Measurements from ENCODE around the gene INHBE. TPM values are rescaled to one million over a fixed set of nuclear protein-coding genes. Genes with fewer than 3 reads are reported as not detected.

The INHBE gene
- total RNA-seq, 1 experiment from 2014 or later = 0.59 TPM

DNA sequence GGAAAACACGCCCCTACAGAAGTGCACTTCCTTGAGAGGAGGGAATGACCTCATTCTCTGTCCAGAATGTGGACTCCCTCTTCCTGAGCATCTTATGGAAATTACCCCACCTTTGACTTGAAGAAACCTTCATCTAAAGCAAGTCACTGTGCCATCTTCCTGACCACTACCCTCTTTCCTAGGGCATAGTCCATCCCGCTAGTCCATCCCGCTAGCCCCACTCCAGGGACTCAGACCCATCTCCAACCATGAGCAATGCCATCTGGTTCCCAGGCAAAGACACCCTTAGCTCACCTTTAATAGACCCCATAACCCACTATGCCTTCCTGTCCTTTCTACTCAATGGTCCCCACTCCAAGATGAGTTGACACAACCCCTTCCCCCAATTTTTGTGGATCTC, 5.0 kb upstream of the INHBE start:
- ATAC-seq = no peak
- CTCF ChIA-PET = interaction anchor here (1.2 kb wide), 1 partner anchor 9 kb away, joined by 3 read pairs; no protein-coding TSS in a partner anchor
- Histone ChIP-seq H3K36me3 (ENCODE audit: control insufficient read depth, insufficient read depth, low read length) (no peaks in the 10 kb centered on the region), H3K4me1 (ENCODE audit: control insufficient read depth, insufficient read depth, low read length) (no peaks in the 10 kb centered on the region), H3K9me3 (ENCODE audit: control insufficient read depth, insufficient read depth, low read depth, low read length) (no peaks in the 10 kb centered on the region), H3K27me3 (ENCODE audit: control insufficient read depth, insufficient read depth, low read length) (no peaks in the 10 kb centered on the region), H3K27ac (ENCODE audit: low read length) (no peak overlapping the region), H3K4me3 (ENCODE audit: low read depth in 2 of 2, low read length in 2 of 2) (no peak overlapping the region)
- intact Hi-C loops (cut with micrococcal nuclease; ENCODE audit: unreplicated experiment) = loop anchor here (5.0 kb wide), 1 partner anchor 188 kb away; no protein-coding TSS in a partner anchor
- no peak for TF ChIP-seq SIN3A (IDR thresholded peaks at IDR 0.05; ENCODE audit: borderline replicate concordance, insufficient read depth, low read depth, low read length)
- no peak for TF ChIP-seq REST (IDR thresholded peaks at IDR 0.05; ENCODE audit: insufficient read depth in 1 of 2, low read depth in 2 of 2, low read length in 1 of 2)
- no peak for TF ChIP-seq CTCF (IDR thresholded peaks at IDR 0.05)
- TF ChIP-seq TCF7L2 (IDR thresholded peaks at IDR 0.05; ENCODE audit: low read depth, low read length) = no peak
- no peak for TF ChIP-seq POLR2AphosphoS5 (IDR thresholded peaks at IDR 0.05; ENCODE audit: low read depth, low read length)
- DNase-seq (ENCODE audit: low read depth, low spot score) = no peak
- in situ Hi-C loops (cut with HindIII; ENCODE audit: low pct_unique_long_range_greater_than_20kb, low sequenced_read_pairs) = no loop called here
- POLR2A ChIA-PET = no interaction called here
- BruUV-seq (replicated peaks) = no TSS peak

GRCh38 chr12:57451233-57451778, 3.8 kb upstream of the INHBE start:
- DNase-seq (ENCODE audit: low read depth, low spot score) (no peak), ATAC-seq (no peak)
- Histone ChIP-seq H3K4me1 (ENCODE audit: control insufficient read depth, insufficient read depth, low read length) (no peaks in the 10 kb centered on the region), H3K4me3 (ENCODE audit: low read depth in 2 of 2, low read length in 2 of 2) (no peak overlapping the region), H3K9me3 (ENCODE audit: control insufficient read depth, insufficient read depth, low read depth, low read length) (no peaks in the 10 kb centered on the region), H3K27me3 (ENCODE audit: control insufficient read depth, insufficient read depth, low read length) (no peaks in the 10 kb centered on the region), H3K36me3 (ENCODE audit: control insufficient read depth, insufficient read depth, low read length) (no peaks in the 10 kb centered on the region), H3K27ac (ENCODE audit: low read length) (no peak overlapping the region)
- ChIA-PET CTCF (interaction anchor here (1.9 to 3.2 kb wide), 2 partner anchors 143 to 187 kb away, joined by 11 to 54 read pairs; no protein-coding TSS in a partner anchor), POLR2A (no interaction called here)
- no TSS peak for BruUV-seq (replicated peaks)
- intact Hi-C loops (cut with micrococcal nuclease; ENCODE audit: unreplicated experiment) (loop anchor here (5.0 kb wide), 1 partner anchor 189 kb away; no protein-coding TSS in a partner anchor), in situ Hi-C loops (cut with HindIII; ENCODE audit: low pct_unique_long_range_greater_than_20kb, low sequenced_read_pairs) (no loop called here)
- no peak for TF ChIP-seq REST (IDR thresholded peaks at IDR 0.05; ENCODE audit: insufficient read depth in 1 of 2, low read depth in 2 of 2, low read length in 1 of 2)
- TF ChIP-seq POLR2AphosphoS5 (IDR thresholded peaks at IDR 0.05; ENCODE audit: low read depth, low read length) = no peak
- no peak for TF ChIP-seq CTCF (IDR thresholded peaks at IDR 0.05)
- no peak for TF ChIP-seq TCF7L2 (IDR thresholded peaks at IDR 0.05; ENCODE audit: low read depth, low read length)
- TF ChIP-seq SIN3A (IDR thresholded peaks at IDR 0.05; ENCODE audit: borderline replicate concordance, insufficient read depth, low read depth, low read length) = no peak

Data from Panc1 (cell line).